Measurements from ENCODE around the gene DIP2B.

The DIP2B gene

GRCh38 chr12:50550530-50551223 is 45.9 kb downstream of the DIP2B start:
- no peak for DNase-seq

GRCh38 chr12:50551866-50552265 is 47.1 kb downstream of the DIP2B start:
- no peak for DNase-seq

DNA sequence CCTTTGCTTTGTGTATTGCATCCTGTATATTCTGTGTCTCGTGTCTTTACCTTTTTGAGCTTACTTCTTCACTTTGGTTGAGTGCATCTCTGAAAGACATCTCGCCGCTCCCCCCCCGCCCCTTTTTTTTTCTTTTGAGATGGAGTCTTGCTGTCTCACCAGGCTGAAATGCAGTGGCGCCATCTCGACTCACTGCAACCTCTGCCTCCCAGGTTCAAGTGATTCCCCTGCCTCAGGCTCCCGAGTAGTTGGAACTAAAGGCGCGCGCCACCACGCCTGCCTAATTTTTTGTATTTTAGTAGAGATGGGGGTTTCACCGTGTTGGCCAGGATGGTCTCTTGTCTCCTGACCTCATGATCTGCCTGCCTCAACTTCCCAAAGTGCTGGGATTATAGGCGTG is 49.9 kb downstream of the DIP2B start:
- DNase-seq: no peak

DNA sequence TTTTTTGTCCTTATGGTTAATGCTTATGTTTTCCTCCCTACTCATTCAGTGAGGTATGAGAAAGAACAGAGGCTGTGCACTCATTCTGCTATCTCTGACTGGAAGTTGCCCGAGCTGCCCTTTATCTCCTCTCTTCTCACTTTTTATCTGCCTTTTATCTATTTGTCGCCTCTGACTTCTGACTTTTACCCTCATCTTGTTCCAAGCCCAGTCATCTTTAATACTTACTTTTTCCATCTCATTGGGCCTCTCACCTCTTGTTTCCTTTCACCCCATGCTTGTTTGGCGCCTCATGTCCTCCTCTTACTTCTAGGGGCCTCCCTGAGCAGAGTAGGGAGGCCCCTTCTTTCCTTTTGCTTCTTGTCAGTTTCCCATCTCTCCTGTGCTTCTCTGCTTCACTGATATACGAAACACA is 50.7 kb downstream of the DIP2B start:
- no peak for DNase-seq

DNA sequence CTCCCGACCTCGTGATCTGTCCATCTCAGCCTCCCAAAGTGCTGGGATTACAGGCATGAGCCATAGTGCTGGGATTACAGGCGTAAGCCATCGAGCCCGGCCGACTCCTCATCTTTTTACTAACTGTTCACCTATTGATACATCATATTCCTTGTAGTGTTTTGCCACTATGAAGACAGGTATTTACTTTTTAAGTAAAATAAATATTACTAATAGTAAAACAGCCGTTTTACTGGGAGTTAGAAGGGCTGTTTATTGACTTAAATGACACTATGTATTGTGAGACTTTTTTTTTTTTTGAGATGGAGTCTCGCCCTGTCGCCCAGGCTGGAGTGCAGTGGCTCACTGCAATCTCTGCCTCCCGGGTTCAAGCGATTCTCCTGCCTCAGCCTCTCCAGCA is 51.5 kb downstream of the DIP2B start:
- no peak for DNase-seq

DNA sequence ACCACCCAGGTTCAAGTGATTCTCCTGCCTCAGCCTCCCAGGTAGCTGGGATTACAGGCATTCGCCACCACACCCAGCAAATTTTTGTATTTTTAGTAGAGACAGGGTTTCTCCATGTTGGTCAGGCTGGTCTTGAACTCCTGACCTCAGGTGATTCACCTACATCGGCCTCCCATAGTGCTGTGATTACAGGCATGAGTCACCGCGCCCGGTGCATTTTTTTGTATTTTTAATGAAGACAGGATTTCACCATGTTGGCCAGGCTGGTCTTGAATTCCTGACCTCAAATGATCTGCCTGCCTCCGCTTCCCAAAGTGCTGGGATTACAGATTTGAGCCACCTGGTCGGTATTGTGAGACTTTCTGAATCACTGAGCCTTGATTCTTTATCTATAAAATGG is 52.0 kb downstream of the DIP2B start:
- peak; percentile 27 to 56 for DNase-seq

- DNase-seq: no peak
These were observed 52.6 kb downstream of the DIP2B start for GRCh38 chr12:50557421-50557820.

DNA sequence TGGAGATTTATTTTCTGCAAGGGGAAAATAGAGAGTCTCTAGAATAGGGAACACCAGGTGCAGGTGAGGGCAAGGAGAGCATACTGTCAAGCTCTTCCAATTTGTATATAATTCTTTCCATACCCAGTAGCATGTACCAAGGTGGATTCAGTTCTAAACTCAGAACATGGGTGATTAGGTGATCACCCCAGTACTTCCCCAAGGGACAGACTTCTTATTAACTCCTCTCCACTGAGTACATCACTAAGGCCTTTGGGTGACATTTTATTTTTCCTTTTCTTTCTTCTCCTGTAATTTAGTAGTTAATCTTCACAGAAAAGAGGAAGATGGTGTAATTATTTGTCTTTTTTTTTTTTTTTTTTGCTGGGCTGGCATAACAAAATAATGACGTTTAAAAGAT is 54.2 kb downstream of the DIP2B start:
- DNase-seq: no peak

- DNase-seq: no peak
These were observed 58.0 kb downstream of the DIP2B start for GRCh38 chr12:50562520-50563433.

DNA sequence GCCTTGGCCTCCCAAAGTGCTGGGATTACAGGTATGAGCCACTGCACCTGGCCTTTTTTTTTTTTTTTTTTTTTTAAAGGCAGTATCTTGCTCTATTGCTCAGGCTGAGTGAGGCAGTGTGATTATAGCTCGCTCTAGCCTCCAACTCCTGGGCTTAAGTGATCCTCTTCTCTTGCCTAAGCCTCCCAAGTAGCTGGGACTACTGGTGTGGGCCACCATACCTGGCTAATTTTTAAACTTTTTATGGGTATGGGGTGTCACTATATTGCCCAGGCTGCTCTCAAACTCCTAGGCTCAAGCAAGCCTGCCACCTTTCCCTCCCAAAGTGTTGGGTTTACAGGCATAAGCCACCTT is 58.6 kb downstream of the DIP2B start:
- no peak for DNase-seq

GRCh38 chr12:50564237-50564947 is 59.6 kb downstream of the DIP2B start:
- DNase-seq: no peak

- no peak for DNase-seq
These were observed 60.1 kb downstream of the DIP2B start for GRCh38 chr12:50564948-50565297.

DNA sequence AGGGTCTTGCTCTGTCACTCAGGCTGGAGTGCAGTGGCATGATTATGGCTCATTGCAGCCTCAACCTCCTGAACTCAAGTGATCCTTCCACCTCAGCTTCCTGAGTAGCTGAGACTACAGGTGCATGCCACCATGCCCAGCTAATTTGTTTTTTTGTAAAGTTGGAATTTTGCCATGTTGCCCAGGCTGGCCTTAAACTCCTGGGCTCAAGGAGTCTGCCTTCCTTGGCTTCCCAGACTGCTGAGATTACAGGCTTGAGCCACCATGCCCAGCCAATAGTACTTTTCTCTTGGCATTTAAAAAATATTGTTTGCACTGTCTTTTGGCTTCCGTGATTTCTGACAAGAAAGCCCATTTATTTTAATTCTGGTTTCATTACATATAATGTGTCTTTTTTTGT is 61.3 kb downstream of the DIP2B start:
- no peak for DNase-seq

GRCh38 chr12:50567926-50568325 is 63.1 kb downstream of the DIP2B start:
- DNase-seq: no peak

- no peak for DNase-seq
These were observed 63.7 kb downstream of the DIP2B start for GRCh38 chr12:50568338-50569091.

DNA sequence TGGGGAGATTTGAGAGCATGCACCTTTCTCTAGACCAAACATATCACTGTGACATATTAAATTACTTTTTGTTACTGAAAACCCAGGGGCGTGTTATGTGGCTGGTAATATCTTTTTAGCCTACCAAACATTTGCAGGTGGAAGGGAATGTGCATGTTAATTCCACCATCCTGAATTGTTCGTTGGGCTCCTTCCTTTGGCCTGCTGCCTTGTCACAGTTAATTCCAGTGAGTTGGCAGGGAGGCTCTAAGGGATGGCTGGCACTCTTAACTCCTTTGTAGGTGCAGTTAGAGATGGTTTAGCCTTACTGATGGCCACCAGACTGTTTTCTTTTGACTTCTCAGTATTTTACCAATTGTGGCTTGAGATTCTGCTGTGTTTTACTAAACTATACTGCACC is 64.5 kb downstream of the DIP2B start:
- no peak for DNase-seq

DNA sequence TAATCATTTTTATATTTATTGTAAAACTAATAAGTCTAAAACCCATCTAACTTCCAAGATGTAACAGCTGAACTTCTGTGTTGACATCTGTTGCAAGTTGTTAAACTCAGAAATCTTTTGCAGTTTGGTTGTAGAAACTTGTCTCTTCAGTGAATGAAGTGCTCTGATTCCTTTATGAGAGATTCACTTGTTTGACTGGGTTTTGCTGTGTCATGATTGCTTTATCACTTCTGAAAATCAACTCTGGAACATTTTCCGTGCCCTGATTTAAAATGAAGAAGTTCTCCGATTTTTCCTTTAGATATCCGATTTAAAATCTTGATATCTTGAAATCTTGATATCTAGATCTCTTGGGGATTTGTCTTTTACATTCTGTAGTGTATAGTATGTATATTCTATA is 65.1 kb downstream of the DIP2B start:
- no peak for DNase-seq

GRCh38 chr12:50571786-50572185 is 67.0 kb downstream of the DIP2B start:
- no peak for DNase-seq

DNA sequence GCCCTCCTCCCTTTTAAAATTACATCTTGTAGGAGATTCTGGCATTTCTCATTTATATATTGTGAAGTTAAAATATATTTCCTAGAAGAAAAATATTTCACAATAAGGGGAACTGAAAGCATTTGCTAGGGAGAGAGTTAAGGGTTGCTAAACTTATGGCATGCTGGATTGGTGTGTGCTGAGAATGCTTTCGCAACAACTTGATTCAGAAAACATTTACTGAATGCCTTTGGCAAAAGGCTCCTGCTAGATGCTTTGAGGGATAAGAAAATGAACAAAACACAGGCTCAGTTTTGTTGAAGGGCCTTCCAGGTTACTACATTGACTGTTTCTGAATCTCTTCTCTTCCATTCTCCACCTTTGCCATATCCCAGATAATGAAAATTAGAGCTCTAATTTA is 67.5 kb downstream of the DIP2B start:
- DNase-seq: no peak

- no peak for DNase-seq
These were observed 68.0 kb downstream of the DIP2B start for GRCh38 chr12:50572760-50573159.

DNA sequence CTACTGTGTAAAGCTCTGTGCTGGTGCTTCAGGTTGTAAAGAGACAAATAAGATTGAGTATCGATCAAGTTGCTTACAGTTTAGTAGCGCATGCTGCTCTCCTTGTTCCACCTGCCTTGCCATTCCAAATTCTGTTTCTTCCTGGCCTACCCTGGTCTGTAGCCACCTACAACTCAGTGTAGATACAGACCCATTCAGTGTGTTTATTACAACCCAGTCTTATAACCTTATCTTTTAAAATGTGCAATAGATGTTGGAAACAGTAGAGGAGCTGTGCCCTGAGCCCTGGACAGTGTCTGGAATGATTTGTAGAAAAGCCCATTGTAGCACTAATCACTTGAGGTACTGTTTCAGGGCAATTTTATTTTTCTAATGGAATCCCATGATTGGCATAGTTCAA is 68.5 kb downstream of the DIP2B start:
- no peak for DNase-seq

DNA sequence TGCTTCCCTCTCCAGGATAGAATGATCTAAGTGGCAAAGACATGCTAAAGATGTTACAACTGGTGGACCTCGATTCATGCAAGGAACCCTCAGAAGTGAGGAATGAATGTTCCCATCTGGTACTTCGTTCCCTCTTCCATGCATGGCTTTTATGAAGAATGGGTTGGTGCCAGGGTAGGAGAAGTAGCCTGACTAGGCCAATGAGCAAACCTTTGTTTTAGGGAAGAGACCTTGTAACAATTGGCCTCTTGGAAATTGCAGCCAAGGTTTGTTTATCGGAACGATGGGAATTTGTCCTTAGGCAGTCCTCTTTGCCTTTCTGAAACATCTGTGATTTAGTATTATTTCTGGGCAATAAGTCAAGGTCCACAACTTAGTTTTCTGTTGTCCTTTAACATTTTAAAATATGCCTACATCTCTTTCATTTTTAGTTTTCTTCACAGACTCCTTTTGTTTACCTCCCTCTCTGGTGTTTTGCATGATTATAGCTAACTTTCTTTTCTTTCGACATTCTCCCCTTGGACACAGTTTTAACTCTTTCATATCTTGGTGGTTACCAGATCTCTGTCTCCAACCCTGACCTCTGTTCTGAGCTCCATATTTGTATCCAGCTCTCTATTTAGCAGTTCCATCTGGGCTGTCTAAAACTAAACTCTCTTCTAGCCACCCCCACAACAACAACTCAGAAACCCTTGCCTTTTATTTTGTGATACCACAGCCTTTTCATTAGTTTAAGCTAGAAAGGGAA is 70.0 kb downstream of the DIP2B start:
- DNase-seq: no peak

All from SW 1271 (cell line).